Parathyroid adenoma (tissue), 2 donors: ENCODE measurements around the gene FOXJ1.

Source experiments
- H2AFZ ChIP-seq: fragments of 300-600 bp; sonication (generic); one replicate; pipeline ENCODE4 v1.7.0; 2017; ENCODE audit warnings: antibody characterized with exemption, mild to moderate bottlenecking
- H3K27ac ChIP-seq: fragments of 300-600 bp; sonication (generic); one replicate; pipeline ENCODE4 v1.7.0; 2017
- H3K27me3 ChIP-seq: fragments of 300-600 bp; sonication (generic); one replicate; pipeline ENCODE4 v1.7.0; 2017; ENCODE audit warnings: low read length; ENCODE audit not compliant: control insufficient read depth, insufficient read depth
- H3K36me3 ChIP-seq: fragments of 300-600 bp; sonication (generic); one replicate; pipeline ENCODE4 v1.7.0; 2017; ENCODE audit warnings: low read length; ENCODE audit not compliant: control insufficient read depth, insufficient read depth
- H3K4me1 ChIP-seq: fragments of 300-600 bp; sonication (generic); one replicate; pipeline ENCODE4 v1.7.0; 2017; ENCODE audit warnings: control low read depth
- H3K4me2 ChIP-seq: fragments of 300-600 bp; sonication (generic); one replicate; pipeline ENCODE4 v1.7.0; 2017; ENCODE audit warnings: low read length
- H3K4me3 ChIP-seq: fragments of 300-600 bp; sonication (generic); one replicate; pipeline ENCODE4 v1.7.0; 2017; ENCODE audit warnings: low read depth, low read length
- H3K79me2 ChIP-seq: fragments of 300-600 bp; sonication (generic); one replicate; pipeline ENCODE4 v1.7.0; 2017; ENCODE audit warnings: control low read depth
- H3K9ac ChIP-seq: fragments of 300-600 bp; sonication (generic); one replicate; pipeline ENCODE4 v1.7.0; 2017; ENCODE audit warnings: mild to moderate bottlenecking
- H3K9me3 ChIP-seq: fragments of 300-600 bp; sonication (generic); one replicate; pipeline ENCODE4 v1.7.0; 2017; ENCODE audit warnings: low read length; ENCODE audit not compliant: control insufficient read depth
- CTCF ChIP-seq: fragments of 300-600 bp; sonication (generic); IDR thresholded peaks from one replicate; pipeline ENCODE4 v1.7.0; 2017; ENCODE audit warnings: antibody characterized with exemption, mild to moderate bottlenecking
- donor health status: primary hyperparathyroidism.

FOXJ1 gene

GRCh38 chr17:76089680-76090516 is 51.1 kb downstream of the FOXJ1 start:
- Histone ChIP-seq H3K9me3 (no peaks in the 10 kb centered on the region), H3K27ac (no peak overlapping the region), H3K4me2 (no peak overlapping the region), H3K27me3 (no peaks in the 10 kb centered on the region), H3K36me3 (no peaks in the 10 kb centered on the region), H3K4me3 (no peak overlapping the region), H3K4me1 (no peaks in the 10 kb centered on the region), H2AFZ (no peak overlapping the region), H3K9ac (no peak overlapping the region), H3K79me2 (no peaks in the 10 kb centered on the region)
- TF ChIP-seq CTCF = no peak

- Histone ChIP-seq H3K79me2 (no peaks in the 10 kb centered on the region), H3K36me3 (no peaks in the 10 kb centered on the region), H3K4me1 (no peaks in the 10 kb centered on the region), H3K27ac (no peak overlapping the region), H3K27me3 (no peaks in the 10 kb centered on the region), H2AFZ (no peak overlapping the region), H3K4me3 (no peak overlapping the region), H3K9ac (no peak overlapping the region), H3K9me3 (no peaks in the 10 kb centered on the region), H3K4me2 (no peak overlapping the region)
- TF ChIP-seq CTCF = no peak
These were observed 52.0 kb downstream of the FOXJ1 start for GRCh38 chr17:76088868-76089576.

- Histone ChIP-seq H3K27ac (no peak overlapping the region), H3K9me3 (no peaks in the 10 kb centered on the region), H3K79me2 (no peaks in the 10 kb centered on the region), H2AFZ (no peak overlapping the region), H3K4me2 (no peak overlapping the region), H3K9ac (no peak overlapping the region), H3K27me3 (no peaks in the 10 kb centered on the region), H3K4me3 (no peak overlapping the region), H3K4me1 (no peaks in the 10 kb centered on the region), H3K36me3 (no peaks in the 10 kb centered on the region)
- no peak for TF ChIP-seq CTCF
These were observed 52.8 kb downstream of the FOXJ1 start for GRCh38 chr17:76088041-76088867.

GRCh38 chr17:76087531-76087930 is 53.5 kb downstream of the FOXJ1 start:
- H2AFZ ChIP-seq = no peak overlapping the region
- H3K4me3 ChIP-seq = no peak overlapping the region
- TF ChIP-seq CTCF = no peak
- no peaks in the 10 kb centered on the region for H3K36me3 ChIP-seq
- no peak overlapping the region for H3K4me2 ChIP-seq
- no peak overlapping the region for H3K27ac ChIP-seq
- H3K27me3 ChIP-seq = no peaks in the 10 kb centered on the region
- no peaks in the 10 kb centered on the region for H3K4me1 ChIP-seq
- no peaks in the 10 kb centered on the region for H3K79me2 ChIP-seq
- no peak overlapping the region for H3K9ac ChIP-seq
- H3K9me3 ChIP-seq = no peaks in the 10 kb centered on the region
